Cardiac muscle cell (in vitro differentiated cells and primary cell): ENCODE data around the gene ARHGEF19. TPM values are rescaled to one million over a fixed set of nuclear protein-coding genes. Genes with fewer than 3 reads are reported as not detected.
"Not testable (repeated sequence)": the region's sequence is repeated elsewhere in the genome, so short reads cannot be mapped to it uniquely, and the experiment has no call there.

ENCODE experiments used
- DNase-seq, 2 donors: peaks; one replicate each; pipeline versions ENCODE4 v3.0.0 to v3.0.0-alpha.2; 2010 to 2017; ENCODE audit warnings: low read depth in 1 of 2, low spot score in 1 of 2
- H3K27ac ChIP-seq: fragments of 200-600 bp; sonication (generic); 2 replicates; pipeline ENCODE4 v1.5.1; 2016
- H3K27me3 ChIP-seq: fragments of 200-600 bp; sonication (generic); 2 replicates; pipeline ENCODE4 v1.6.0; 2016; ENCODE audit warnings: control low read depth
- H3K36me3 ChIP-seq: fragments of 200-600 bp; sonication (generic); 2 replicates; pipeline ENCODE4 v1.5.1; 2016; ENCODE audit warnings: control low read depth
- H3K4me1 ChIP-seq: fragments of 200-600 bp; sonication (generic); 2 replicates; pipeline ENCODE4 v1.8.1; 2017; ENCODE audit warnings: low read depth, mild to moderate bottlenecking, mixed run types
- H3K4me3 ChIP-seq: fragments of 200-600 bp; sonication (generic); 2 replicates; pipeline ENCODE4 v1.5.1; 2016; ENCODE audit warnings: mild to moderate bottlenecking
- H3K9me3 ChIP-seq: fragments of 200-600 bp; sonication (generic); 2 replicates; pipeline ENCODE4 v1.5.1; 2017; ENCODE audit warnings: low read depth, mild to moderate bottlenecking, control low read depth
- CTCF ChIP-seq: IDR thresholded peaks from 2 replicates; pipeline ENCODE4 v1.5.1; 2012; ENCODE audit warnings: low read depth, mild to moderate bottlenecking, low read length
- polyA plus RNA-seq: library from polyadenylated mRNA; unstranded; fragments of >200 nt; fragmentation: Nextera tagmentation; extraction: Ambion mirVana; gene quantifications from 2 replicates; pipeline ENCODE4 v1.2.1, GENCODE V29; 2016
- total RNA-seq: library from RNA; depleted of rRNA; stranded (reverse); fragments of >200 nt; gene quantifications from 2 replicates; pipeline ENCODE4 v1.2.3, GENCODE V29; 2016

Gene ARHGEF19
- total and polyA plus RNA-seq, 2 experiments from 2014 or later = 4.0 to 6.7 TPM

- Histone ChIP-seq H3K27ac (no peak overlapping the region), H3K4me1 (peaks cover 16% of the 10 kb centered on the region), H3K4me3 (no peak overlapping the region), H3K27me3 (no peaks in the 10 kb centered on the region), H3K36me3 (no peaks in the 10 kb centered on the region), H3K9me3 (no peaks in the 10 kb centered on the region)
- DNase-seq = no peak
- no peak for TF ChIP-seq CTCF
Observed at GRCh38 chr1:16168622-16169360, 43.7 kb downstream of the ARHGEF19 start.

- DNase-seq, H3K27ac ChIP-seq: not testable (repeated sequence)
- peak overlapping the region; percentile 39 for H3K4me3 ChIP-seq
Observed at GRCh38 chr1:16168144-16168495, 44.3 kb downstream of the ARHGEF19 start.

GRCh38 chr1:16167331-16168143 is 44.9 kb downstream of the ARHGEF19 start:
- H3K27ac ChIP-seq = no peak overlapping the region

More at GRCh38 chr1:16168144-16168495, 44.3 kb downstream of the ARHGEF19 start:
- H3K4me1 ChIP-seq = peaks cover 16% of the 10 kb centered on the region
- H3K36me3 ChIP-seq, H3K9me3 ChIP-seq, H3K27me3 ChIP-seq: not testable (repeated sequence)

GRCh38 chr1:16166117-16166516 is 46.3 kb downstream of the ARHGEF19 start:
- DNase-seq = no peak

More at GRCh38 chr1:16167331-16168143, 44.9 kb downstream of the ARHGEF19 start:
- peaks cover 16% of the 10 kb centered on the region for H3K4me1 ChIP-seq
- DNase-seq = peak in 1 of 2 donors; percentile 81
- H3K27me3 ChIP-seq = no peaks in the 10 kb centered on the region
- no peaks in the 10 kb centered on the region for H3K9me3 ChIP-seq
- H3K36me3 ChIP-seq = no peaks in the 10 kb centered on the region
- no peak for TF ChIP-seq CTCF
- peak overlapping the region; percentile 39 for H3K4me3 ChIP-seq

GRCh38 chr1:16165548-16165947 is 46.9 kb downstream of the ARHGEF19 start:
- no peak for TF ChIP-seq CTCF
- H3K4me1 ChIP-seq = peaks cover 16% of the 10 kb centered on the region

More at GRCh38 chr1:16166117-16166516, 46.3 kb downstream of the ARHGEF19 start:
- H3K4me3 ChIP-seq = no peak overlapping the region
- no peaks in the 10 kb centered on the region for H3K36me3 ChIP-seq
- H3K27ac ChIP-seq = no peak overlapping the region
- TF ChIP-seq CTCF = no peak
- H3K4me1 ChIP-seq = peaks cover 16% of the 10 kb centered on the region
- no peaks in the 10 kb centered on the region for H3K9me3 ChIP-seq
- H3K27me3 ChIP-seq = no peaks in the 10 kb centered on the region

GRCh38 chr1:16165073-16165364 is 47.4 kb downstream of the ARHGEF19 start:
- Histone ChIP-seq H3K27ac (peak overlapping the region; percentile 90), H3K36me3 (no peaks in the 10 kb centered on the region), H3K4me3 (no peak overlapping the region), H3K4me1 (peaks cover 16% of the 10 kb centered on the region), H3K9me3 (no peaks in the 10 kb centered on the region), H3K27me3 (no peaks in the 10 kb centered on the region)
- DNase-seq = no peak
- TF ChIP-seq CTCF = no peak

More at GRCh38 chr1:16165548-16165947, 46.9 kb downstream of the ARHGEF19 start:
- peak overlapping the region; percentile 90 for H3K27ac ChIP-seq
- H3K9me3 ChIP-seq = no peaks in the 10 kb centered on the region
- H3K36me3 ChIP-seq = no peaks in the 10 kb centered on the region
- no peaks in the 10 kb centered on the region for H3K27me3 ChIP-seq
- H3K4me3 ChIP-seq = no peak overlapping the region
- no peak for DNase-seq
